Cardiac muscle cell (in vitro differentiated cells and primary cell): ENCODE measurements around the gene SNW1. TPM values are rescaled to one million over a fixed set of nuclear protein-coding genes. Genes with fewer than 3 reads are reported as not detected.

Experiments used
- DNase-seq, 2 donors: peaks; one replicate each; pipeline versions ENCODE4 v3.0.0 to v3.0.0-alpha.2; 2010 to 2017; ENCODE audit warnings: low read depth in 1 of 2, low spot score in 1 of 2
- H3K27ac ChIP-seq: fragments of 200-600 bp; sonication (generic); 2 replicates; pipeline ENCODE4 v1.5.1; 2016
- H3K27me3 ChIP-seq: fragments of 200-600 bp; sonication (generic); 2 replicates; pipeline ENCODE4 v1.6.0; 2016; ENCODE audit warnings: control low read depth
- H3K36me3 ChIP-seq: fragments of 200-600 bp; sonication (generic); 2 replicates; pipeline ENCODE4 v1.5.1; 2016; ENCODE audit warnings: control low read depth
- H3K4me1 ChIP-seq: fragments of 200-600 bp; sonication (generic); 2 replicates; pipeline ENCODE4 v1.8.1; 2017; ENCODE audit warnings: low read depth, mild to moderate bottlenecking, mixed run types
- H3K4me3 ChIP-seq: fragments of 200-600 bp; sonication (generic); 2 replicates; pipeline ENCODE4 v1.5.1; 2016; ENCODE audit warnings: mild to moderate bottlenecking
- H3K9me3 ChIP-seq: fragments of 200-600 bp; sonication (generic); 2 replicates; pipeline ENCODE4 v1.5.1; 2017; ENCODE audit warnings: low read depth, mild to moderate bottlenecking, control low read depth
- polyA plus RNA-seq: library from polyadenylated mRNA; unstranded; fragments of >200 nt; fragmentation: Nextera tagmentation; extraction: Ambion mirVana; gene quantifications from 2 replicates; pipeline ENCODE4 v1.2.1, GENCODE V29; 2016
- total RNA-seq: library from RNA; depleted of rRNA; stranded (reverse); fragments of >200 nt; gene quantifications from 2 replicates; pipeline ENCODE4 v1.2.3, GENCODE V29; 2016
- TF ChIP-seq, protein P1 (sequence below): IDR thresholded peaks from 2 replicates; pipeline ENCODE4 v1.5.1; 2012; ENCODE audit warnings: low read depth, mild to moderate bottlenecking, low read length

The SNW1 gene
- total and polyA plus RNA-seq, 2 experiments from 2014 or later, result 63.3 to 66.7 TPM

DNA sequence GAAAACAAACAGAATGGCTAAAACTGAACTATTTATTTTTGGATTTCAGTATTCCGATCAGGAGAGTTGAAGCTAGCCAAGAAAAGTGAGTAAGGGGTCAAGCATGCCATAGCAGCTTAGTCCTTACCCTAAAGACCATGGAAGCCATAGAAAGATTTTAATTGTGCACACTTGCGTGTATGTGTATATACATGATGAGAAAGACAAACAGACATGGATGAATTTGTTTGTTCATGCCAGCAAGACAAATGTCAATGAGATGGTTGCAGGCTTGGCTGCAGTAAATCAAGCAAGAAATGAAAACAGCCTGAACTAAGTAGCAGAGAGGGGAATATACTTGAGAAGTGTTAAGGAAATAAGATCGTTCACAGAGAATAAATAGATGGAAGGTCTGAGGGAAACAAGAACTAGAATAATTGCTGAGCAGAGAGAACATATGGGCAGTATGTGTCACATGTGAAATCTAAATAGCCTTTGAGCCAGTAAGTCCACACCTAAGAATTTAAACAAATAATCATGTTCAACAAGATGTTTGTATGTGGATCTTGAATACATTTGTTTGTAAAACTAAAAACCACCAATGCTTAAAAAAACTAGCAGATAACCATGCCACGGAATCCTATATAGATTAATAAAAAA is 14.8 kb downstream of the SNW1 start:
- no peak overlapping the region for H3K27ac ChIP-seq
- no peak for DNase-seq
- TF ChIP-seq, protein P1, sequence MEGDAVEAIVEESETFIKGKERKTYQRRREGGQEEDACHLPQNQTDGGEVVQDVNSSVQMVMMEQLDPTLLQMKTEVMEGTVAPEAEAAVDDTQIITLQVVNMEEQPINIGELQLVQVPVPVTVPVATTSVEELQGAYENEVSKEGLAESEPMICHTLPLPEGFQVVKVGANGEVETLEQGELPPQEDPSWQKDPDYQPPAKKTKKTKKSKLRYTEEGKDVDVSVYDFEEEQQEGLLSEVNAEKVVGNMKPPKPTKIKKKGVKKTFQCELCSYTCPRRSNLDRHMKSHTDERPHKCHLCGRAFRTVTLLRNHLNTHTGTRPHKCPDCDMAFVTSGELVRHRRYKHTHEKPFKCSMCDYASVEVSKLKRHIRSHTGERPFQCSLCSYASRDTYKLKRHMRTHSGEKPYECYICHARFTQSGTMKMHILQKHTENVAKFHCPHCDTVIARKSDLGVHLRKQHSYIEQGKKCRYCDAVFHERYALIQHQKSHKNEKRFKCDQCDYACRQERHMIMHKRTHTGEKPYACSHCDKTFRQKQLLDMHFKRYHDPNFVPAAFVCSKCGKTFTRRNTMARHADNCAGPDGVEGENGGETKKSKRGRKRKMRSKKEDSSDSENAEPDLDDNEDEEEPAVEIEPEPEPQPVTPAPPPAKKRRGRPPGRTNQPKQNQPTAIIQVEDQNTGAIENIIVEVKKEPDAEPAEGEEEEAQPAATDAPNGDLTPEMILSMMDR, result no peak
- no peaks in the 10 kb centered on the region for H3K9me3 ChIP-seq
- H3K27me3 ChIP-seq, result no peaks in the 10 kb centered on the region
- H3K36me3 ChIP-seq, result peaks cover 33% of the 10 kb centered on the region
- H3K4me3 ChIP-seq, result no peak overlapping the region
- H3K4me1 ChIP-seq, result no peaks in the 10 kb centered on the region

DNA sequence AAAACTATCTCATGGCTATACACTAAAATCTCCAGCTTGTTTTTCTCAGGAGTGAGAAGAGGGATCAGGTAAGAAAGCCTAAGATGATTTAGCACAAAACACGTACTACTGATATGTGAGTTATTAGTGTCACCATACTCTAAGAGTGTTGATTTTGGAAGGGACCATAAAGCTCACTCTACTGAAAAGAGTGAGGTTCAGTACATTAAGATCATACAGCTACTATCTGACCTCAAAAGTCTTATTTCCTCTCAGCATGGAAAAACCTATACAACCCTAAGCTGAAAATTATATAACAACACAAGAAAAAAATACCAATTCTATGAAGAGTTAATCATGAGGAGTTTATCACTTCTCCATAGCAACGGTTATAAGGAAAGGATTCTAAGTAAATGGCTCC is 19.5 kb downstream of the SNW1 start:
- no peak for DNase-seq
- Histone ChIP-seq H3K27me3 (no peaks in the 10 kb centered on the region), H3K4me3 (no peak overlapping the region), H3K4me1 (no peaks in the 10 kb centered on the region), H3K36me3 (peaks cover 34% of the 10 kb centered on the region), H3K9me3 (no peaks in the 10 kb centered on the region), H3K27ac (no peak overlapping the region)
- TF ChIP-seq, protein P1, result no peak

DNA sequence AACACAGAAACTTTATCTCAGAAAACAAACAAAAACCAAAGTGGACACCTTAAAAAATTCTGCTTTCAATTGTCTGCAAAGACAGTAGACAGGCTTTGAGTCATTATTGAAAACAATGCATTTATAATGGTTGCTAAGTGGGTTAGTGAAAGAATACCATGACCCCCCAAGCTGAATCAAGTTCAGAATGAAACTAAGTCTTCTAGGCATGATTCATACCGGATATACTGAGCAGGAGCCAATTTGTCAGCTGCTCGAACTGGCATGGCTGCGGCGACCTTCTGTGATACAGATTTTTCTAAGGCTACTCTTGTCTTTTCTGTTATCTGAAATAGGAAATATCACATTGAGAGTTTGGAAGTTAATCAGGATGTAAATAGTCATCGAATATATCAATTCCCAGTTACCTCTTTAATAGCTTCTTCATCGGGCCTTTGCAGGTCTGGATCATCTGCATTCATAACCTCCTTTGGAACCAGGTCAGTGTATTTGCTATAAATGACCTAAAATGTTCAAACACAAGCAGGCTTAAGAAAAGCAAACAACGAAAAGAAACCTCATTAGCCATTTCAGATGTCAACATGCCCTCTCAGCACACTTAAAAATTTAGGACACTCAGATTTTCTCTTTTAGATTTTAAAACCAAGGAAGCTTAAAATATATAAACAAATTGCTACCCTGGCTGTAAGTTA is 22.3 kb downstream of the SNW1 start:
- Histone ChIP-seq H3K9me3 (no peaks in the 10 kb centered on the region), H3K36me3 (peaks cover 55% of the 10 kb centered on the region), H3K27ac (no peak overlapping the region), H3K27me3 (no peaks in the 10 kb centered on the region), H3K4me1 (no peaks in the 10 kb centered on the region), H3K4me3 (no peak overlapping the region)
- TF ChIP-seq, protein P1, result no peak
- DNase-seq, result peak in 1 of 2 donors; percentile 56

DNA sequence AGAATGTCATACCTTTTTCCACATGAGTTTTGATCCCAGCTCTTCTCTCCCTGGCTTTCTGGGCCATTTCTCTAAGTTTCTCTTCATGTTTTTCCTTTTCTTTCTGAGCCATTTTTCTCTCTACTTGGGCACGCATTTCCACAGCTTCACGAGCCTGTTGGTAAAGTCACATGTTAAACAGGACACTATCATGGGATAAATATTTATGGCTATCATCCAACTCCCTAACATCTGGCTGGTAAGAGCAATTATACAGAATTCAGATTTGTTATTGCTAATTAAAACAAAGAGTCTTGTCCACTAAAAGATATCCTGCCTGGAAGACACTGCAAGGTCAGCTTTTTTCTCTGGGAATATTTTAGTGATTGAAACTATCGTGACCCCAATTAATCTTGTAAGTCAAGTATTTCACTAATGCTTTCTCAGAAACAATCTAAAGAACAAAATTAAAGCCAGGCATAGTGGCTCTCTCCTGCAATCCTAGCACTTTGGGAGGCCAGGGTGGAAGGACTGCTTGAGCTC is 29.9 kb downstream of the SNW1 start:
- Histone ChIP-seq H3K27ac (no peak overlapping the region), H3K36me3 (peaks cover 85% of the 10 kb centered on the region), H3K27me3 (no peaks in the 10 kb centered on the region), H3K9me3 (no peaks in the 10 kb centered on the region), H3K4me3 (no peak overlapping the region), H3K4me1 (no peaks in the 10 kb centered on the region)
- TF ChIP-seq, protein P1, result no peak
- DNase-seq, result no peak

GRCh38 chr14:77722301-77722700 is 38.7 kb downstream of the SNW1 start:
- Histone ChIP-seq H3K27ac (no peak overlapping the region), H3K9me3 (no peaks in the 10 kb centered on the region), H3K36me3 (peaks cover 79% of the 10 kb centered on the region), H3K4me1 (no peaks in the 10 kb centered on the region), H3K27me3 (no peaks in the 10 kb centered on the region), H3K4me3 (no peak overlapping the region)
- DNase-seq, result no peak
- TF ChIP-seq, protein P1, result no peak
